ENCODE data around the gene FOXO1.

DNA sequence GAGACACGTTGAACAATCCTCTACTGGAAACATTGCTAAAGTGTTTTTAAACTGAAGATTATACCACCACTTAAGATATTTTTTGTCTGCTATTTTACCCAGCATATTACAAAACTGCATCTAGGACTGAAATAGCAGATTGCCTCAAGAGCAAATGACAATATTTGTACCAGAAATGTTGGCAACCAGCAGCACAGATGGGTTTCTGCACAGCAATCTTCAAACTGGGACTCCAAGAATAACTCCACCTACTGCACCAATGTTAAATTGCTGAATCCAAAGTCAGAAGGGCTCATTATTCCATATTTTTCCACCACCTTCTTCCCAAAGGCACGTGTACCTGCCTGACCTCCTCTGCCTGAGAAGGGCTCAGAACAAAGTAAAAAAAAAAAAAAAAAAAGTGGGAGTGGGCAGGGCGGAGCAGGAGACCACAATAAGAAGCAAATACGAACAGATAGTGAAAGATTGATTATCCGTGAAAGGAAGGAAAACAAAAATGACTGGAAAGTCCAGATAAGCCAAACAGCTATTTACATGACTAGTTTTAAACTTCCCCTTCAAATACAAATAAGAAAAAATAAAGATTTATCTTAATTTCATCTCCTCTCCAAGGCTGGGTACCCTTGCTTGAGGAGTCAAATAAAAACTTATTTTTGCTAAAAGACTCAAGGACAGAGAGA is 79.4 kb downstream of the FOXO1 start:
- TF ChIP-seq, protein P1, sequence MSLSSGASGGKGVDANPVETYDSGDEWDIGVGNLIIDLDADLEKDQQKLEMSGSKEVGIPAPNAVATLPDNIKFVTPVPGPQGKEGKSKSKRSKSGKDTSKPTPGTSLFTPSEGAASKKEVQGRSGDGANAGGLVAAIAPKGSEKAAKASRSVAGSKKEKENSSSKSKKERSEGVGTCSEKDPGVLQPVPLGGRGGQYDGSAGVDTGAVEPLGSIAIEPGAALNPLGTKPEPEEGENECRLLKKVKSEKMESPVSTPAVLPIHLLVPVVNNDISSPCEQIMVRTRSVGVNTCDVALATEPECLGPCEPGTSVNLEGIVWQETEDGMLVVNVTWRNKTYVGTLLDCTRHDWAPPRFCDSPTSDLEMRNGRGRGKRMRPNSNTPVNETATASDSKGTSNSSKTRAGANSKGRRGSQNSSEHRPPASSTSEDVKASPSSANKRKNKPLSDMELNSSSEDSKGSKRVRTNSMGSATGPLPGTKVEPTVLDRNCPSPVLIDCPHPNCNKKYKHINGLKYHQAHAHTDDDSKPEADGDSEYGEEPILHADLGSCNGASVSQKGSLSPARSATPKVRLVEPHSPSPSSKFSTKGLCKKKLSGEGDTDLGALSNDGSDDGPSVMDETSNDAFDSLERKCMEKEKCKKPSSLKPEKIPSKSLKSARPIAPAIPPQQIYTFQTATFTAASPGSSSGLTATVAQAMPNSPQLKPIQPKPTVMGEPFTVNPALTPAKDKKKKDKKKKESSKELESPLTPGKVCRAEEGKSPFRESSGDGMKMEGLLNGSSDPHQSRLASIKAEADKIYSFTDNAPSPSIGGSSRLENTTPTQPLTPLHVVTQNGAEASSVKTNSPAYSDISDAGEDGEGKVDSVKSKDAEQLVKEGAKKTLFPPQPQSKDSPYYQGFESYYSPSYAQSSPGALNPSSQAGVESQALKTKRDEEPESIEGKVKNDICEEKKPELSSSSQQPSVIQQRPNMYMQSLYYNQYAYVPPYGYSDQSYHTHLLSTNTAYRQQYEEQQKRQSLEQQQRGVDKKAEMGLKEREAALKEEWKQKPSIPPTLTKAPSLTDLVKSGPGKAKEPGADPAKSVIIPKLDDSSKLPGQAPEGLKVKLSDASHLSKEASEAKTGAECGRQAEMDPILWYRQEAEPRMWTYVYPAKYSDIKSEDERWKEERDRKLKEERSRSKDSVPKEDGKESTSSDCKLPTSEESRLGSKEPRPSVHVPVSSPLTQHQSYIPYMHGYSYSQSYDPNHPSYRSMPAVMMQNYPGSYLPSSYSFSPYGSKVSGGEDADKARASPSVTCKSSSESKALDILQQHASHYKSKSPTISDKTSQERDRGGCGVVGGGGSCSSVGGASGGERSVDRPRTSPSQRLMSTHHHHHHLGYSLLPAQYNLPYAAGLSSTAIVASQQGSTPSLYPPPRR (CRISPR knock-in tag; IDR thresholded peaks at IDR 0.05; ENCODE audit: borderline replicate concordance), result no peak
- no peak for TF ChIP-seq ZNF197 (CRISPR knock-in tag; IDR thresholded peaks at IDR 0.05; ENCODE audit: low read depth)
- TF ChIP-seq, protein P2, sequence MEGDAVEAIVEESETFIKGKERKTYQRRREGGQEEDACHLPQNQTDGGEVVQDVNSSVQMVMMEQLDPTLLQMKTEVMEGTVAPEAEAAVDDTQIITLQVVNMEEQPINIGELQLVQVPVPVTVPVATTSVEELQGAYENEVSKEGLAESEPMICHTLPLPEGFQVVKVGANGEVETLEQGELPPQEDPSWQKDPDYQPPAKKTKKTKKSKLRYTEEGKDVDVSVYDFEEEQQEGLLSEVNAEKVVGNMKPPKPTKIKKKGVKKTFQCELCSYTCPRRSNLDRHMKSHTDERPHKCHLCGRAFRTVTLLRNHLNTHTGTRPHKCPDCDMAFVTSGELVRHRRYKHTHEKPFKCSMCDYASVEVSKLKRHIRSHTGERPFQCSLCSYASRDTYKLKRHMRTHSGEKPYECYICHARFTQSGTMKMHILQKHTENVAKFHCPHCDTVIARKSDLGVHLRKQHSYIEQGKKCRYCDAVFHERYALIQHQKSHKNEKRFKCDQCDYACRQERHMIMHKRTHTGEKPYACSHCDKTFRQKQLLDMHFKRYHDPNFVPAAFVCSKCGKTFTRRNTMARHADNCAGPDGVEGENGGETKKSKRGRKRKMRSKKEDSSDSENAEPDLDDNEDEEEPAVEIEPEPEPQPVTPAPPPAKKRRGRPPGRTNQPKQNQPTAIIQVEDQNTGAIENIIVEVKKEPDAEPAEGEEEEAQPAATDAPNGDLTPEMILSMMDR (IDR thresholded peaks at IDR 0.05 in 2 of 3, conservative IDR thresholded peaks at IDR 0.05 in 1 of 3; ENCODE audit: insufficient read depth in 2 of 3, low read depth in 1 of 3, low read length in 3 of 3), result no peak
- TF ChIP-seq NR2F6 (CRISPR knock-in tag; IDR thresholded peaks at IDR 0.05), result no peak
- TF ChIP-seq SREBF2 (CRISPR knock-in tag; IDR thresholded peaks at IDR 0.05), result no peak
